ENCODE data around the gene ATXN2. TPM values are rescaled to one million over a fixed set of nuclear protein-coding genes. Genes with fewer than 3 reads are reported as not detected.

Gene ATXN2
- total and polyA plus RNA-seq, 7 experiments from 2014 or later: 23.9 to 71.9 (median 44.0) TPM

DNA sequence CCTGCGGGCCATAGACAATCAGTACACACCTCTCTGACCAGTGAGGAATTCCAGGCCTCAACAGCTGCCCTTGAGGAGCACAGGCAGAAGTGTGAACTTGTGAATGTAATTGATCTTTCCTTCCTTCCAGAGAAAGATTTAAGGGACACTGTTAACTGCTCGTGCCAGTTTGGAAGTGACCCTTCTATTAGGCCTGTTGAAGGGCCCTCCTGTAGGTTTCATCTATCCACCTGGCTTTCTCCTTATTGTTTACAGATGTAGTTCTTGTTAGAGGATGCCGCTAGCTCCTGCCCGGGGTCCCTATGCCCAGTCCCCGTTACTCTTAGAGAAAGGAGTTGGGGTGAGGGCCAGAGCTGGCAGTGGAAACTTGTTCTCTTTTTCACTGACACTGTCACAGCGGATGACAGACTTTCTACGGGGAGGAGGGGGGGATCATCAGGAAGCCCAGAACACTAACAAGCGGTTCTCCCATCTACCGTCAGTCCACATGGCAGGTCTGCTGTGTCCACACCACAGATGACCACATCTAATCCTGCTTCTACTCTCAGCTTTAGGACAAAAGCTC, 150.8 kb downstream of the ATXN2 start:
- Histone ChIP-seq H3K4me3 (ENCODE audit: low read length) (no peak overlapping the region), H3K4me1 (ENCODE audit: control insufficient read depth in 2 of 2, insufficient read depth in 2 of 2, low read length in 2 of 2) (peaks cover 32 to 45% of the 10 kb centered on the region in 2 donors), H3K36me3 (ENCODE audit: control insufficient read depth in 2 of 3, insufficient read depth in 3 of 3, low read length in 3 of 3) (peaks cover 0 to 56% (median 16%) of the 10 kb centered on the region in 3 experiments), H3K27me3 (ENCODE audit: control insufficient read depth in 2 of 2, insufficient read depth in 2 of 2, low read length in 2 of 2) (no peaks in the 10 kb centered on the region), H3K27ac (ENCODE audit: low read depth, low read length) (no peak overlapping the region), H3K9me3 (ENCODE audit: control insufficient read depth in 2 of 3, low read length in 3 of 3) (no peaks in the 10 kb centered on the region)
- Mint-ChIP-seq H3K9me3 (no peaks in the 10 kb centered on the region), H3K4me1 (peaks cover 29 to 78% (median 58%) of the 10 kb centered on the region in 7 donors), H3K27ac (peak overlapping the region in 8 of 9 donors; percentile 25 to 86 (median 78)), H3K4me3 (no peak overlapping the region), H3K36me3 (peaks cover 7 to 51% (median 13%) of the 10 kb centered on the region in 5 donors), H3K27me3 (no peaks in the 10 kb centered on the region)
- DNase-seq (peak in 1 of 9 donors; percentile 21), ATAC-seq (no peak)
- intact Hi-C loops (cut with micrococcal nuclease): no loop called here
- POLR2A ChIA-PET: interaction anchor here (0.7 to 9.4 kb wide), 7 partner anchors 10 to 1562 kb away, joined by 3 to 64 read pairs (median 3); partner anchors contain the start of gene SH2B3
- CTCF ChIA-PET: interaction anchor here (0.6 to 11.6 kb wide), 4 partner anchors 11 to 48 kb away, joined by 3 to 462 read pairs (median 5); partner anchors contain the start of gene SH2B3

DNA sequence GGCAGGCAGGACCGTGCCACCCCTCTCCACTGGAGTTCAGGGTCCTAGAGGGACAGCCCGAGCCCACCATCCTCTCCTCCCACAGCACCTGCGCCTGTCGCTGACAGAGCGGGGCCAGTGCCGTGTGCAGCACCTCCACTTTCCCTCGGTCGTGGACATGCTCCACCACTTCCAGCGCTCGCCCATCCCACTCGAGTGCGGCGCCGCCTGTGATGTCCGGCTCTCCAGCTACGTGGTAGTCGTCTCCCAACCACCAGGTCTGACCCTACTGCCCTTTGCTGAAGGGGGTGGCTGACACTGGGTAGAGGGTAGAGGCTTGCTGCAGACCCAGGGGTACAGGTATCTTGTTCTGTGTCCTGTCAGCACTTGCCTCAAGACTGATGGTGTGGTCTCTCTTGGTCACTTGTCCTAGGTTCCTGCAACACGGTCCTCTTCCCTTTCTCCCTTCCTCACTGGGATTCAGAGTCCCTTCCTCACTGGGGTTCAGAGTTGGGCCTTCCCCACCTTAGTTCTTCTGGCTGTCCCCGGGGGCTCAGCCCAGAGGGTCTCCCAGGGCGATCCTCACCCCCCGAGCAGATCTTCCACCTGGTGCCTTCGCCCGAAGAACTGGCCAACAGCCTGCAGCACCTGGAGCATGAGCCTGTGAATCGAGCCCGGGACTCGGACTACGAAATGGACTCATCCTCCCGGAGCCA, 151.4 kb downstream of the ATXN2 start:
- Mint-ChIP-seq H3K27me3 (no peaks in the 10 kb centered on the region), H3K4me3 (no peak overlapping the region), H3K36me3 (peaks cover 7 to 56% (median 13%) of the 10 kb centered on the region in 5 donors), H3K9me3 (peaks cover 0 to 2% (median 0%) of the 10 kb centered on the region in 11 donors), H3K4me1 (peaks cover 35 to 84% (median 64%) of the 10 kb centered on the region in 7 donors), H3K27ac (peak overlapping the region in 8 of 9 donors; percentile 4 to 85 (median 57))
- DNase-seq (peak in 1 of 9 donors; percentile 19), ATAC-seq (no peak)
- peaks cover 0 to 57% (median 16%) of the 10 kb centered on the region in 3 experiments for H3K36me3 ChIP-seq (ENCODE audit: control insufficient read depth in 2 of 3, insufficient read depth in 3 of 3, low read length in 3 of 3)
- H3K4me3 ChIP-seq (ENCODE audit: low read length): no peak overlapping the region
- intact Hi-C loops (cut with micrococcal nuclease): no loop called here
- no peak overlapping the region for H3K27ac ChIP-seq (ENCODE audit: low read depth, low read length)
- H3K4me1 ChIP-seq (ENCODE audit: control insufficient read depth in 2 of 2, insufficient read depth in 2 of 2, low read length in 2 of 2): peaks cover 38 to 51% of the 10 kb centered on the region in 2 donors
- CTCF ChIA-PET: interaction anchor here (0.9 to 11.6 kb wide), 3 partner anchors 10 to 47 kb away, joined by 3 to 462 read pairs (median 3); partner anchors contain the start of gene SH2B3
- POLR2A ChIA-PET: interaction anchor here (0.6 to 9.4 kb wide), 4 partner anchors 9 to 44 kb away, joined by 3 to 64 read pairs (median 3); partner anchors contain the start of gene SH2B3
- no peaks in the 10 kb centered on the region for H3K9me3 ChIP-seq (ENCODE audit: control insufficient read depth in 2 of 3, low read length in 3 of 3)
- H3K27me3 ChIP-seq (ENCODE audit: control insufficient read depth in 2 of 2, insufficient read depth in 2 of 2, low read length in 2 of 2): no peaks in the 10 kb centered on the region

DNA sequence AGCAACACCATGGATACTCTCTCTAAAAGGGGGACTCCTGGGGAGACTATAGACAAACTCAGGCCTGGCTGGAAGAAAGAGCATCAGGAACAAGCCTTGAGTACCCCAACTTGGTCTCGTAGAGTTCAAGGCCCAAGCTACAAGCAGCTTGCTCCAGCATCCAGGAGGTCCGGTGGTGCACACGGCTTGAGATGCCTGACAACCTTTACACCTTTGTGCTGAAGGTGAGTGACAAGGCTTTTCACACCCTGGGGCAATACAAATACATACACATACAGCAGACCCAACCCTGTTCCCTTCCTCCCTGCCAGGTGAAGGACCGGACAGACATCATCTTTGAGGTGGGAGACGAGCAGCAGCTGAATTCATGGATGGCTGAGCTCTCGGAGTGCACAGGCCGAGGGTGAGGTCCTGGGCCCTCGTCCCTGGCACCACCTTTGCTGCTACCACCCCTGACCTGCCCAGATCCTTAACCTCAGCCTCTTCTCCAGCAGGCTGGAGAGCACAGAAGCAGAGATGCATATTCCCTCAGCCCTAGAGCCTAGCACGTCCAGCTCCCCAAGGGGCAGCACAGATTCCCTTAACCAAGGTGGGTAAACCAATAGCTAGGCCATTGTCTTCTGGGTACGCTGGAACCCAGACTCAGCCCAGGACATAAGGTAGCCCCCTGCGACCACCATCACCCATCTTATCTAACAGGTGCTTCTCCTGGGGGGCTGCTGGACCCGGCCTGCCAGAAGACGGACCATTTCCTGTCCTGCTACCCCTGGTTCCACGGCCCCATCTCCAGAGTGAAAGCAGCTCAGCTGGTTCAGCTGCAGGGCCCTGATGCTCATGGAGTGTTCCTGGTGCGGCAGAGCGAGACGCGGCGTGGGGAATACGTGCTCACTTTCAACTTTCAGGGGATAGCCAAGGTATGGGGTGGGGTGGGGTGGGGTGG, 152.2 kb downstream of the ATXN2 start:
- peaks cover 40 to 55% of the 10 kb centered on the region in 2 donors for H3K4me1 ChIP-seq (ENCODE audit: control insufficient read depth in 2 of 2, insufficient read depth in 2 of 2, low read length in 2 of 2)

DNA sequence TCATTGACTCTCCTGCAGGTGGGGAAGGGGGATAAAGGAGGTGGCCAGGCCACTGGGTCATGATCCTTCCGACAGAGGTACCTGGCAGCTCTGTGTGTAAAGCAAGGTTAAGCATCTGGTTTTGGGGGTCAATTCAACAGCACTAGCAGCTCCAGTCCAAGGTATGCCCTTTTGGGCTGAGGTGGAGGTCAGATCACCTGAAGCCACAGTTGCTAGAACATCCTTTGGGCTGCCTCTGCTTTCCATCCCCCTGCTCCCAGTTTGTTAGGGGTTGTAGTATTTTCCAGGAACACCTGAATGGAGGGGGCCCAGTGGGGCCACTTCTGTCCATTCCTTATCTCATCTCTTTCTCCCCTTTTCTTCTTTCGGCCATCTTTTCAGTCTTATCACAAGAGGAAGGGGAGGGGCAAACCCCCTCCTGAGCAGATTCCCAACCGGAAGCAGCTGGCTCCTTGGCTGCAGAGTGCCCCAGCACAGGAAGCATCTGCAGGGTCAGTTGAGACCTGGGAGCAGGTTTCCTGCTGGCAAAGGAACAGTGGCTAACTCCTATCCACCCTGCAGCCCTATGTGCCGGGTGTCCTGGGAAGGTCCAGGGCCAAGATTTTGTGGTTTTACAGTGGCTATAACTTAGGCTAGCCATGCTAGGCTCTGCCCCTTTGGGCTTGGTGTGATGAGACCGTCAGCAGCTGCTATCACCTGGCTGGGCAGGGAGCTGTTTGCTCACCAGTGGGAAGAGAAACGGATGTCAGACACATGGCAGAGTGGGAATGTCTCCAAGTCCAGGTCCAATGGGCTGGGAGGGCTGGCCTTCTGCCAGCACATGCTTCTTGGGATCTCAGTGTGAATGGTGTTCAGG, 153.2 kb downstream of the ATXN2 start:
- H3K27me3 ChIP-seq (ENCODE audit: control insufficient read depth in 2 of 2, insufficient read depth in 2 of 2, low read length in 2 of 2): no peaks in the 10 kb centered on the region
- DNase-seq (peak in 1 of 9 donors; percentile 20), ATAC-seq (no peak)
- peaks cover 34 to 55% of the 10 kb centered on the region in 2 donors for H3K4me1 ChIP-seq (ENCODE audit: control insufficient read depth in 2 of 2, insufficient read depth in 2 of 2, low read length in 2 of 2)
- H3K36me3 ChIP-seq (ENCODE audit: control insufficient read depth in 2 of 3, insufficient read depth in 3 of 3, low read length in 3 of 3): peaks cover 0 to 69% (median 9%) of the 10 kb centered on the region in 3 experiments
- Mint-ChIP-seq H3K4me3 (peak overlapping the region in 7 of 10 donors; percentile 2 to 53 (median 40)), H3K36me3 (peaks cover 4 to 52% (median 7%) of the 10 kb centered on the region in 5 donors), H3K27me3 (no peaks in the 10 kb centered on the region), H3K4me1 (peaks cover 31 to 91% (median 71%) of the 10 kb centered on the region in 7 donors), H3K27ac (peak overlapping the region; percentile 65 to 99 (median 84)), H3K9me3 (peaks cover 0 to 2% (median 0%) of the 10 kb centered on the region in 11 donors)
- CTCF ChIA-PET: interaction anchor here (0.6 to 11.6 kb wide), 7 partner anchors 8 to 46 kb away, joined by 3 to 462 read pairs (median 4); partner anchors contain the start of gene SH2B3
- H3K4me3 ChIP-seq (ENCODE audit: low read length): no peak overlapping the region
- no peaks in the 10 kb centered on the region for H3K9me3 ChIP-seq (ENCODE audit: control insufficient read depth in 2 of 3, low read length in 3 of 3)
- H3K27ac ChIP-seq (ENCODE audit: low read depth, low read length): peak overlapping the region; percentile 77
- POLR2A ChIA-PET: interaction anchor here (0.5 to 9.4 kb wide), 8 partner anchors 11 to 923 kb away, joined by 3 to 64 read pairs (median 8); partner anchors contain the start of gene SH2B3
- intact Hi-C loops (cut with micrococcal nuclease): loop anchor here (1.0 to 2.0 kb wide), 4 partner anchors 11 to 41 kb away; partner anchors contain the start of gene SH2B3 (in 2 of the 2)

More for the DNA sequence above, 152.2 kb downstream of the ATXN2 start:
- intact Hi-C loops (cut with micrococcal nuclease): no loop called here
- Histone ChIP-seq H3K4me3 (ENCODE audit: low read length) (no peak overlapping the region), H3K27ac (ENCODE audit: low read depth, low read length) (peak overlapping the region; percentile 77), H3K27me3 (ENCODE audit: control insufficient read depth in 2 of 2, insufficient read depth in 2 of 2, low read length in 2 of 2) (no peaks in the 10 kb centered on the region), H3K36me3 (ENCODE audit: control insufficient read depth in 2 of 3, insufficient read depth in 3 of 3, low read length in 3 of 3) (peaks cover 0 to 65% (median 16%) of the 10 kb centered on the region in 3 experiments), H3K9me3 (ENCODE audit: control insufficient read depth in 2 of 3, low read length in 3 of 3) (no peaks in the 10 kb centered on the region)
- ChIA-PET CTCF (interaction anchor here (0.9 to 11.6 kb wide), 3 partner anchors 9 to 46 kb away, joined by 3 to 462 read pairs (median 3); partner anchors contain the start of gene SH2B3), POLR2A (interaction anchor here (0.5 to 9.4 kb wide), 6 partner anchors 10 to 43 kb away, joined by 3 to 64 read pairs (median 4); partner anchors contain the start of gene SH2B3)
- Mint-ChIP-seq H3K36me3 (peaks cover 7 to 58% (median 13%) of the 10 kb centered on the region in 5 donors), H3K4me1 (peaks cover 38 to 91% (median 70%) of the 10 kb centered on the region in 7 donors), H3K27ac (peak overlapping the region; percentile 65 to 99 (median 83)), H3K27me3 (no peaks in the 10 kb centered on the region), H3K4me3 (peak overlapping the region in 1 of 10 donors; percentile 53), H3K9me3 (peaks cover 0 to 2% (median 0%) of the 10 kb centered on the region in 11 donors)
- DNase-seq: peak in 1 of 9 donors; percentile 19
- no peak for ATAC-seq
